Progenitor cell of endocrine pancreas (in vitro differentiated cells): ENCODE measurements around the gene CLINT1. TPM values are rescaled to one million over a fixed set of nuclear protein-coding genes. Genes with fewer than 3 reads are reported as not detected.

Experiments
- DNase-seq: peaks from one replicate; pipeline ENCODE4 v3.0.0; 2021; ENCODE audit warnings: low spot score; ENCODE audit not compliant: unreplicated experiment
- H3K27ac Mint-ChIP-seq: 2 replicates; pipeline ENCODE4 v1.8.0; 2021; ENCODE audit warnings: mild to moderate bottlenecking, moderate library complexity, mixed read lengths
- H3K27me3 Mint-ChIP-seq: 2 replicates; pipeline ENCODE4 v1.8.0; 2021; ENCODE audit warnings: mixed read lengths
- H3K36me3 Mint-ChIP-seq: 2 replicates; pipeline ENCODE4 v1.8.0; 2022; ENCODE audit warnings: mixed read lengths; ENCODE audit not compliant: insufficient read depth
- H3K4me1 Mint-ChIP-seq: 2 replicates; pipeline ENCODE4 v1.8.0; 2021; ENCODE audit warnings: low read depth, mixed read lengths
- H3K4me3 Mint-ChIP-seq: 2 replicates; pipeline ENCODE4 v1.8.0; 2021; ENCODE audit warnings: low read depth, mild to moderate bottlenecking, moderate library complexity, mixed read lengths
- H3K9me3 Mint-ChIP-seq: 2 replicates; pipeline ENCODE4 v1.8.0; 2021; ENCODE audit warnings: low read depth, mixed read lengths
- CTCF ChIP-seq: fragments of 200-600 bp; sonication (generic); IDR thresholded peaks from one replicate; pipeline ENCODE4 v1.5.0; 2021; ENCODE audit warnings: antibody characterized with exemption, mild to moderate bottlenecking; ENCODE audit not compliant: unreplicated experiment
- total RNA-seq: library from RNA; stranded (reverse); gene quantifications from 2 replicates; pipeline ENCODE4 v1.2.1, GENCODE V29; 2021

CLINT1 gene
- total RNA-seq, 1 donor from 2014 or later, result 82.3 TPM

GRCh38 chr5:157900644-157901043 is 41.7 kb upstream of the CLINT1 start:
- H3K27ac Mint-ChIP-seq, result peak overlapping the region; percentile 88
- no peak for DNase-seq
- no peaks in the 10 kb centered on the region for H3K36me3 Mint-ChIP-seq
- H3K9me3 Mint-ChIP-seq, result no peaks in the 10 kb centered on the region
- H3K4me1 Mint-ChIP-seq, result peaks cover 6% of the 10 kb centered on the region
- H3K27me3 Mint-ChIP-seq, result no peaks in the 10 kb centered on the region
- TF ChIP-seq CTCF, result no peak
- H3K4me3 Mint-ChIP-seq, result no peak overlapping the region

- TF ChIP-seq CTCF, result no peak
- no peak overlapping the region for H3K27ac Mint-ChIP-seq
- no peaks in the 10 kb centered on the region for H3K27me3 Mint-ChIP-seq
- H3K9me3 Mint-ChIP-seq, result no peaks in the 10 kb centered on the region
- no peak overlapping the region for H3K4me3 Mint-ChIP-seq
- no peak for DNase-seq
- no peaks in the 10 kb centered on the region for H3K36me3 Mint-ChIP-seq
- H3K4me1 Mint-ChIP-seq, result peaks cover 4% of the 10 kb centered on the region
Observed at GRCh38 chr5:157893611-157894010, 34.7 kb upstream of the CLINT1 start.

- H3K36me3 Mint-ChIP-seq, result no peaks in the 10 kb centered on the region
- H3K4me1 Mint-ChIP-seq, result peaks cover 4% of the 10 kb centered on the region
- H3K9me3 Mint-ChIP-seq, result no peaks in the 10 kb centered on the region
- H3K27me3 Mint-ChIP-seq, result no peaks in the 10 kb centered on the region
- no peak for DNase-seq
- no peak overlapping the region for H3K4me3 Mint-ChIP-seq
- TF ChIP-seq CTCF, result no peak
- H3K27ac Mint-ChIP-seq, result peak overlapping the region; percentile 37
Observed at GRCh38 chr5:157892974-157893373, 34.0 kb upstream of the CLINT1 start.

GRCh38 chr5:157890836-157891597 is 32.1 kb upstream of the CLINT1 start:
- Mint-ChIP-seq H3K27me3 (no peaks in the 10 kb centered on the region), H3K27ac (no peak overlapping the region), H3K4me3 (no peak overlapping the region), H3K36me3 (no peaks in the 10 kb centered on the region), H3K9me3 (no peaks in the 10 kb centered on the region), H3K4me1 (peaks cover 4% of the 10 kb centered on the region)
- DNase-seq, result no peak
- TF ChIP-seq CTCF, result no peak

- Mint-ChIP-seq H3K9me3 (no peaks in the 10 kb centered on the region), H3K36me3 (no peaks in the 10 kb centered on the region), H3K27me3 (no peaks in the 10 kb centered on the region), H3K27ac (peak overlapping the region; percentile 8), H3K4me1 (peaks cover 4% of the 10 kb centered on the region), H3K4me3 (no peak overlapping the region)
- no peak for DNase-seq
- no peak for TF ChIP-seq CTCF
Observed at GRCh38 chr5:157888814-157889532, 30.0 kb upstream of the CLINT1 start.
